ENCODE results near the gene OTOF.

GRCh38 chr2:26477126-26477910 lies 606 bp downstream of the OTOF start:
- TF ChIP-seq, protein P1, sequence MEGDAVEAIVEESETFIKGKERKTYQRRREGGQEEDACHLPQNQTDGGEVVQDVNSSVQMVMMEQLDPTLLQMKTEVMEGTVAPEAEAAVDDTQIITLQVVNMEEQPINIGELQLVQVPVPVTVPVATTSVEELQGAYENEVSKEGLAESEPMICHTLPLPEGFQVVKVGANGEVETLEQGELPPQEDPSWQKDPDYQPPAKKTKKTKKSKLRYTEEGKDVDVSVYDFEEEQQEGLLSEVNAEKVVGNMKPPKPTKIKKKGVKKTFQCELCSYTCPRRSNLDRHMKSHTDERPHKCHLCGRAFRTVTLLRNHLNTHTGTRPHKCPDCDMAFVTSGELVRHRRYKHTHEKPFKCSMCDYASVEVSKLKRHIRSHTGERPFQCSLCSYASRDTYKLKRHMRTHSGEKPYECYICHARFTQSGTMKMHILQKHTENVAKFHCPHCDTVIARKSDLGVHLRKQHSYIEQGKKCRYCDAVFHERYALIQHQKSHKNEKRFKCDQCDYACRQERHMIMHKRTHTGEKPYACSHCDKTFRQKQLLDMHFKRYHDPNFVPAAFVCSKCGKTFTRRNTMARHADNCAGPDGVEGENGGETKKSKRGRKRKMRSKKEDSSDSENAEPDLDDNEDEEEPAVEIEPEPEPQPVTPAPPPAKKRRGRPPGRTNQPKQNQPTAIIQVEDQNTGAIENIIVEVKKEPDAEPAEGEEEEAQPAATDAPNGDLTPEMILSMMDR (IDR thresholded peaks at IDR 0.05) = no peak
- no peak for TF ChIP-seq POLR2A (IDR thresholded peaks at IDR 0.05)
